ENCODE measurements around the gene PHAF1.
A peak's percentile ranks its signal among the peaks of the same experiment; 100 is the strongest.

The PHAF1 gene

DNA sequence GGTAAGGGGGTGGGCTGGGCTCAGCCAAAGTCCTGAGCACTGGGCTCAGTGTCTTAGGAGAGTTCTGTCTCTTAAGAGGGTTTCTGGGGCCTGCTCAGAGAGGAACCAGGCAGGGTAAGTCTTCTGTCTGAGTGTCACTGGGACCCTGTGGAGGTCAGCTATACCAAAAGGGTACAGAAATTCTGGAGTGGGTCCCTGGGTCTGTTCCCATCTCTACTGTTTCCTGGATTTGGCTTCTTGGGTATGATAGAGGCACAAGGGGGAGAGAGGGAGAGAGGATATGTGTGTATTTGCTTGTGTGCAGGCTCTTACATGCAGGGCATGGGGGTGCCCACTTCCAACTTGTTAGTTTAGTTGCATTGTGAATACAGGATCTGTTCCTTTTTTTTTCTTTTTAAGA is 83.8 kb downstream of the PHAF1 start:
- H3K27ac ChIP-seq (ENCODE audit: insufficient read depth, low read length, poor library complexity, severe bottlenecking), result peak overlapping the region; percentile 85
- H3K4me3 ChIP-seq (ENCODE audit: insufficient read depth, low read depth, low read length, poor library complexity, severe bottlenecking), result peak overlapping the region; percentile 73

DNA sequence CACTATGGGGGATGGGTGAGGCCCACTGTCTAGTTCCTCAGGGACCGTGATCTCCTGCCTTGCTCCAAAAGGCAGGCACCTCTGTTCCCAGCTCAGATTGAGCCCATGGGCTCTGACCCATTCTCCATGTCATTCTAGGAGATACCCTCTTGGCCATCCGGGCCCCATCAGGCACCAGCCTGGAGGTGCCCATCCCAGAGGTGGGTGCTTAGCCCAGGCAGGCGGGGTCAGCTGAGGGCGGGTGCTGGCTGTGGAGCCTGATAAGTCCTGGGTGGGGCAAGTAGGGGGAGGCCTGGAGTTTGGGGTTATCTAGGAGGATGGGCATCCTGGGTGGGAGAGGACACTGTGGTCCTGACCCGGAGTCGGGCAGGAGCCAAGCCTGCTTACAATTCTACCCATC is 84.5 kb downstream of the PHAF1 start:
- Histone ChIP-seq H3K4me3 (ENCODE audit: insufficient read depth, low read depth, low read length, poor library complexity, severe bottlenecking) (no peak overlapping the region), H3K36me3 (ENCODE audit: control insufficient read depth, insufficient read depth, low read length) (peaks cover 42% of the 10 kb centered on the region), H3K9me3 (ENCODE audit: control insufficient read depth, low read length) (no peaks in the 10 kb centered on the region), H3K4me1 (ENCODE audit: control insufficient read depth, insufficient read depth, low read length, poor library complexity, severe bottlenecking) (peaks cover 26% of the 10 kb centered on the region), H3K27me3 (replicated peaks; ENCODE audit: control insufficient read depth, insufficient read depth, low read length, poor library complexity, severe bottlenecking) (no peaks in the 10 kb centered on the region), H3K27ac (ENCODE audit: insufficient read depth, low read length, poor library complexity, severe bottlenecking) (peak overlapping the region; percentile 15)
- DNase-seq, result no peak

More for the DNA sequence above, 83.8 kb downstream of the PHAF1 start:
- Histone ChIP-seq H3K27me3 (replicated peaks; ENCODE audit: control insufficient read depth, insufficient read depth, low read length, poor library complexity, severe bottlenecking) (no peaks in the 10 kb centered on the region), H3K36me3 (ENCODE audit: control insufficient read depth, insufficient read depth, low read length) (peaks cover 42% of the 10 kb centered on the region), H3K9me3 (ENCODE audit: control insufficient read depth, low read length) (no peaks in the 10 kb centered on the region), H3K4me1 (ENCODE audit: control insufficient read depth, insufficient read depth, low read length, poor library complexity, severe bottlenecking) (peaks cover 26% of the 10 kb centered on the region)
- no peak for DNase-seq

DNA sequence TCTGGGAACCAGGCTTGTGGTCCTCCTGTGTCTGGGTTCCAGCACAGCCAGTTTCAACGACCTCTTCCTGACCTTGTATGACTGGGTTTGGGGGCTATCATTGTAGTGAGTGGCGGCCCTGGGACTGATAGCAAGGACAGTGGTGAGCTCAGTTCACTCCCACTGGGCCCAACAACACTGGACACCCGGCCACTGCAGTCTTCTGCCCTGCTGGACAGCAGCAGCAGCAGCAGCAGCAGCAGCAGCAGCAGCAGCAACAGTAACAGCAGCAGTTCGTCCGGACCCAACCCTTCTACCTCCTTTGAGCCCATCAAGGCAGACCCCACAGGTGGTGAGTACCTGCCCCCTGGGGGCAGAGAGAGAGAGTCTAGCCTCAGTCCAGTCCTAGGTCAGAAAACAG is 85.9 kb downstream of the PHAF1 start:
- peaks cover 42% of the 10 kb centered on the region for H3K36me3 ChIP-seq (ENCODE audit: control insufficient read depth, insufficient read depth, low read length)
- DNase-seq, result no peak
- H3K4me1 ChIP-seq (ENCODE audit: control insufficient read depth, insufficient read depth, low read length, poor library complexity, severe bottlenecking), result peaks cover 26% of the 10 kb centered on the region

DNA sequence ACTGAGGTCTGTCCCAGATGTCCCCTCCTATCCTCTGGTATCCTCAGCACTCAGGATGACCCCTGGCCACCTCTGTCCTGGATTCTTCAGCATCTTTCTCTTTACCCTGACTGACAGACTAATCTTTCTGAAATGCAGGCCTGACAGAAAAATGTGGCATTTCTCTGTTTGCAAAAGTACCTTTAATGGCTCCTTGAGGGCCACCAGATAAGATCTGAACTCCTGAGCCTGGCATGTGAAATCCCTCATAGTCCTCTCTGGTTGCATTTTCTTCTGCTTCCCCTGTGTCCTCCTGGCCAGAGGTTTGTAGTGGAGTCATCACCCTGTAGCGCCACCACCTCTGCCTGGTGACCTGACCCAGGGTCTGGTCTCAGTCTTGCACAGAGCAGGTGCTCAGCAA is 87.1 kb downstream of the PHAF1 start:
- H3K9me3 ChIP-seq (ENCODE audit: control insufficient read depth, low read length), result no peaks in the 10 kb centered on the region
- peaks cover 20% of the 10 kb centered on the region for H3K4me1 ChIP-seq (ENCODE audit: control insufficient read depth, insufficient read depth, low read length, poor library complexity, severe bottlenecking)
- no peak for DNase-seq
- no peaks in the 10 kb centered on the region for H3K27me3 ChIP-seq (replicated peaks; ENCODE audit: control insufficient read depth, insufficient read depth, low read length, poor library complexity, severe bottlenecking)
- no peak overlapping the region for H3K4me3 ChIP-seq (ENCODE audit: insufficient read depth, low read depth, low read length, poor library complexity, severe bottlenecking)
- peaks cover 44% of the 10 kb centered on the region for H3K36me3 ChIP-seq (ENCODE audit: control insufficient read depth, insufficient read depth, low read length)
- peak overlapping the region; percentile 7 for H3K27ac ChIP-seq (ENCODE audit: insufficient read depth, low read length, poor library complexity, severe bottlenecking)

More for the DNA sequence above, 85.9 kb downstream of the PHAF1 start:
- Histone ChIP-seq H3K27ac (ENCODE audit: insufficient read depth, low read length, poor library complexity, severe bottlenecking) (peak overlapping the region; percentile 7), H3K4me3 (ENCODE audit: insufficient read depth, low read depth, low read length, poor library complexity, severe bottlenecking) (no peak overlapping the region), H3K27me3 (replicated peaks; ENCODE audit: control insufficient read depth, insufficient read depth, low read length, poor library complexity, severe bottlenecking) (no peaks in the 10 kb centered on the region), H3K9me3 (ENCODE audit: control insufficient read depth, low read length) (no peaks in the 10 kb centered on the region)

DNA sequence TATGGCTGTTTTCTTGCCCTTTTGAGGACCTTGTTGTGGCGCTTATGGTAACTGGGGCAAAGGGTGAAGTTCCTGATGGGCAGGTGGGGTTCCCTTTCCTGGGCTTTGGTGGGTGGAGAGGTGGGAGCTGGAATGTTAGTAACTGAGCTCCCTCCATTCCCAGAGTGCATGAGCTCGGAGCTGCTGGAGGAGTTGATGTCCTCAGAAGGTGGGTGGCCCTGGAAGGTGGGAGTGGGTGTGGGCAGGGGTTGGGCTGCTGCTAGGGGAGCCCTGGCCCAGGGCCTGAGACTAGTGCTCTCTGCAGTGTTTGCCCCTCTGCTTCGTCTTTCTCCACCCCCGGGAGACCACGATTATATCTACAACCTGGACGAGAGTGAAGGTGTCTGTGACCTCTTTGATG is 88.0 kb downstream of the PHAF1 start:
- H3K4me3 ChIP-seq (ENCODE audit: insufficient read depth, low read depth, low read length, poor library complexity, severe bottlenecking), result no peak overlapping the region
- H3K36me3 ChIP-seq (ENCODE audit: control insufficient read depth, insufficient read depth, low read length), result peaks cover 52% of the 10 kb centered on the region
- no peak for DNase-seq
- H3K27me3 ChIP-seq (replicated peaks; ENCODE audit: control insufficient read depth, insufficient read depth, low read length, poor library complexity, severe bottlenecking), result no peaks in the 10 kb centered on the region
- peak overlapping the region; percentile 20 for H3K27ac ChIP-seq (ENCODE audit: insufficient read depth, low read length, poor library complexity, severe bottlenecking)
- peaks cover 15% of the 10 kb centered on the region for H3K4me1 ChIP-seq (ENCODE audit: control insufficient read depth, insufficient read depth, low read length, poor library complexity, severe bottlenecking)
- no peaks in the 10 kb centered on the region for H3K9me3 ChIP-seq (ENCODE audit: control insufficient read depth, low read length)
